A673 (cell line): ENCODE data around the gene TCEAL9. TPM values are rescaled to one million over a fixed set of nuclear protein-coding genes. Genes with fewer than 3 reads are reported as not detected.
A peak's percentile ranks its signal among the peaks of the same experiment; 100 is the strongest.

ENCODE experiments used
- Bru-seq: library from RNA; stranded (reverse); fragments of 400-500 nt; gene quantifications from one replicate; lab custom pipeline; 2021; lab: Mats Ljungman, UMichigan
- BruChase-seq, 2 experiments: library from RNA; stranded (reverse); fragments of 400-500 nt; gene quantifications; one replicate each; lab custom pipeline; 2021; lab: Mats Ljungman, UMichigan
- BruUV-seq: library from RNA; stranded (reverse); fragments of 400-500 nt; replicated peaks from 2 replicates; lab custom pipeline; 2021; lab: Mats Ljungman, UMichigan
- CTCF ChIA-PET: fragments of 300-600 bp; sonication (Branson Sonifier 250); formaldehyde crosslinking; loops from one replicate; lab custom pipeline; 2022; ENCODE audit warnings: antibody characterized with exemption; lab: Charles Lee
- POLR2A ChIA-PET: fragments of 300-600 bp; sonication (Branson Sonifier 250); formaldehyde crosslinking; loops from one replicate; lab custom pipeline; 2022; ENCODE audit warnings: antibody characterized with exemption; ENCODE audit not compliant: low non-redundant PET; lab: Charles Lee
- DNase-seq: peaks from one replicate; pipeline ENCODE4 v3.0.0-alpha.2; 2015; ENCODE audit warnings: low spot score
- H3K27ac ChIP-seq: fragments of 200-600 bp; sonication (generic); 2 replicates; pipeline ENCODE4 v1.5.1; 2016; ENCODE audit warnings: mixed run types, low read depth, mild to moderate bottlenecking, mixed read lengths, antibody characterized with exemption, low read length; ENCODE audit not compliant: poor library complexity, severe bottlenecking
- H3K27me3 ChIP-seq: fragments of 200-600 bp; sonication (generic); replicated peaks from 2 replicates; pipeline ENCODE4 v1.6.1; 2017; ENCODE audit warnings: mixed run types, low read depth, mild to moderate bottlenecking, mixed read lengths, antibody characterized with exemption, low read length; ENCODE audit not compliant: insufficient read depth, poor library complexity
- H3K36me3 ChIP-seq: fragments of 200-600 bp; sonication (generic); 2 replicates; pipeline ENCODE4 v1.6.1; 2016; ENCODE audit warnings: mixed run types, mild to moderate bottlenecking, mixed read lengths, antibody characterized with exemption, low read length; ENCODE audit not compliant: insufficient read depth, poor library complexity, severe bottlenecking
- H3K4me1 ChIP-seq: fragments of 200-600 bp; sonication (generic); 2 replicates; pipeline ENCODE4 v1.6.1; 2017; ENCODE audit warnings: mixed run types, mild to moderate bottlenecking, mixed read lengths, antibody characterized with exemption, low read length; ENCODE audit not compliant: insufficient read depth, poor library complexity, severe bottlenecking
- H3K4me3 ChIP-seq: fragments of 200-600 bp; sonication (generic); 2 replicates; pipeline ENCODE4 v1.5.1; 2016; ENCODE audit warnings: low read depth, mixed run types, mild to moderate bottlenecking, mixed read lengths, low read length; ENCODE audit not compliant: poor library complexity, severe bottlenecking
- H3K9me3 ChIP-seq: fragments of 200-600 bp; sonication (generic); 2 replicates; pipeline ENCODE4 v1.6.1; 2016; ENCODE audit warnings: mixed run types, low read depth, mild to moderate bottlenecking, mixed read lengths, antibody characterized with exemption, low read length; ENCODE audit not compliant: poor library complexity, severe bottlenecking
- CTCF ChIP-seq: fragments of 300-800, 200-600 bp; sonication (generic); conservative IDR thresholded peaks from 2 replicates; pipeline ENCODE4 v1.5.1; 2017; ENCODE audit warnings: low read depth, mild to moderate bottlenecking, antibody characterized with exemption, low read length, moderate library complexity, mixed read lengths
- EZH2 ChIP-seq: fragments of 200-600 bp; sonication (generic); IDR thresholded peaks from 2 replicates; pipeline ENCODE4 v1.6.1; 2017; ENCODE audit warnings: borderline replicate concordance, low read depth, mild to moderate bottlenecking, mixed read lengths, antibody characterized with exemption, low read length; ENCODE audit not compliant: poor library complexity, severe bottlenecking
- intact Hi-C: fragments of 100-400 bp; cut with micrococcal nuclease; formaldehyde crosslinking; loops from one replicate; pipeline ENCODE4 v1.10.0; 2022; ENCODE audit not compliant: unreplicated experiment
- long read RNA-seq: library from polyadenylated mRNA; stranded (forward); transcript quantifications from one replicate; pipeline ENCODE4 v2.0.0, GENCODE V29; 2022
- total RNA-seq: library from RNA; stranded (reverse); gene quantifications from 2 replicates; pipeline ENCODE4 v1.2.3, GENCODE V29; 2021

Gene TCEAL9
- 48.6 and 49.7 TPM in 2 replicates for total RNA-seq
- percentile 94 among the genes with signal in this experiment for Bru-seq, nascent RNA
- percentile 98 among the genes with signal in this experiment for BruChase-seq, experiment 1, labeled RNA remaining after a 2-hour chase
- BruChase-seq, experiment 2, labeled RNA remaining after a 6-hour chase, result percentile 99 among the genes with signal in this experiment
- long read RNA-seq, transcript TCEAL9-202 (3 exons, 1,033 nt), result major isoform, 70 of 102 reads
- long read RNA-seq, transcript TCEAL9-201 (2 exons, 699 nt), result minor isoform, 22 of 102 reads
- long read RNA-seq, partial matches to known transcripts, result 3 of 102 reads
- long read RNA-seq, other reads (novel, unspliced or antisense), result 4 of 102 reads

GRCh38 chrX:103356130-103356798, at the start of gene TCEAL9:
TCEAL9 (plus strand) TSS chrX:103356506; CDS start chrX:103357685, 1,179 bp downstream.
- intact Hi-C loops, result no loop called here
- DNase-seq, result peak; percentile 87
- H3K36me3 ChIP-seq, result peaks cover 5% of the 10 kb centered on the region
- TF ChIP-seq EZH2 (no peak), CTCF (no peak)
- H3K27ac ChIP-seq, result peak within 1 kb of the TSS; percentile 83
- ChIA-PET CTCF (no interaction called here), POLR2A (interaction anchor here (0.6 to 0.8 kb wide), 2 partner anchors 107 to 396 kb away, joined by 3 read pairs; no protein-coding TSS in a partner anchor)
- H3K4me3 ChIP-seq, result peak within 1 kb of the TSS; percentile 80
- no peaks in the 10 kb centered on the region for H3K27me3 ChIP-seq
- no TSS peak for BruUV-seq
- H3K9me3 ChIP-seq, result no peaks in the 10 kb centered on the region
- no peaks in the 10 kb centered on the region for H3K4me1 ChIP-seq

GRCh38 chrX:103309860-103310554, 46.3 kb upstream of the TCEAL9 start:
- Histone ChIP-seq H3K36me3 (no peaks in the 10 kb centered on the region), H3K27me3 (no peaks in the 10 kb centered on the region), H3K4me3 (peak overlapping the region; percentile 61), H3K27ac (peak overlapping the region; percentile 27), H3K9me3 (no peaks in the 10 kb centered on the region), H3K4me1 (no peaks in the 10 kb centered on the region)
- BruUV-seq, result no TSS peak
- TF ChIP-seq EZH2 (no peak), CTCF (no peak)
- ChIA-PET POLR2A (no interaction called here), CTCF (no interaction called here)
- no peak for DNase-seq
- intact Hi-C loops, result no loop called here

GRCh38 chrX:103310555-103311398, 45.5 kb upstream of the TCEAL9 start, which contains the start of gene BEX2:
BEX2 (minus strand) TSS chrX:103310990; CDS start chrX:103309976, 1,014 bp downstream.
- no peaks in the 10 kb centered on the region for H3K27me3 ChIP-seq
- peak within 1 kb of the TSS; percentile 27 for H3K27ac ChIP-seq
- DNase-seq, result peak; percentile 78
- H3K36me3 ChIP-seq, result no peaks in the 10 kb centered on the region
- intact Hi-C loops, result no loop called here
- no peaks in the 10 kb centered on the region for H3K4me1 ChIP-seq
- ChIA-PET POLR2A (no interaction called here), CTCF (no interaction called here)
- peak within 1 kb of the TSS; percentile 61 for H3K4me3 ChIP-seq
- no peaks in the 10 kb centered on the region for H3K9me3 ChIP-seq
- TF ChIP-seq CTCF (no peak), EZH2 (no peak)
- BruUV-seq, result no TSS peak
